ENCODE measurements around the gene UQCRQ.

UQCRQ gene

DNA sequence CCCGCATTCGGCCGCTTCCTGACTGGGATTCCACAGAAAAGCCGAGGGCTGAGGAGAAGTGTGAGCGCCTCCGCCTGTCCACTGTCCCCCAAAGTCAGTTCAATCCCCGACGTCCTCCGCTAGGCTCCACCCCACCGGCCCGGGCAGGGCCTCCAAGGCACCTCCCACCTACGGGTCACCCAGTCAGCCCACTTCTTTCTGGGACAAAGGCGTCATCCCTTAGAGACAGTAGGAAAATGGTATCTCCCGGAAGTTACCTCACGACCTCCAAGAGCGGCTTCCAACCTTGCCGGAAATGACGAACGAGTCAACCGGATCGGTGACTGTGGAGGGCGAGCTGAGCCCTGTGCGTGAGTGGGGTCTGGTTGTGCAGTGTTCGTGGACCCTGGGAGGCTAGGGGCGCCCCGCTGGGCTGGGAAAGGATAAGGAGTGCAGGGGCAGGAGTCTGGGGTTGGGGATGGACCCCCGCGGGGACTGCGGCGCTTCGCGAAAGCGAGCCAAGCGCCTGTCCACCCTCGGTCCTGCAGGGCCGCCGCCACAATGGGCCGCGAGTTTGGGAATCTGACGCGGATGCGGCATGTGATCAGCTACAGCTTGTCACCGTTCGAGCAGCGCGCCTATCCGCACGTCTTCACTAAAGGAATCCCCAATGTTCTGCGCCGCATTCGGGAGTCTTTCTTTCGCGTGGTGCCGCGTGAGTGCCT is at the start of gene UQCRQ, which contains the start of gene GDF9:
TSS of gene UQCRQ (plus strand) at position 301 of the 704 bp plus-strand sequence. CDS start at position 541, 240 bp downstream.
TSS of gene GDF9 (minus strand) at position 128 of the 704 bp plus-strand sequence. CDS start 1,936 bp downstream, outside the sequence.
- peak; percentile 100 for DNase-seq

DNA sequence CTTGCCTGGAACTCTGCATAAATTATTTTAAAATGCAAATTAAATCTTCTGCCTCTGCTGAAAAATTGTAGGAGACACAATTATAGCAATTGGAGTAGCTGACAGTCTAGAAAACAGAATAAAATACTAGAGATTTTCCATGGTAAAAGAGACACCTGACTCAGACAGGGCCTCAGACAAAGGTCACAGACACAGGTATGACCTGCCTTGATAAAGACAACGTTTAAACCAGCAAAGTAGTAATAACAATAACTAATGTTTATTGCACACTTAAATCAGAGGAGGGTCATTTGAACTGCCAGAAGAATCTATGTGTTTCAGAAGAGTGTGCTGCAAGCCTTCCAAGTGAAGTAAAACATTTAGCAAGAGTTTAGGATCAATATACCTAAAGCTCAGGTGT is 49.4 kb upstream of the UQCRQ start:
- DNase-seq, result no peak

DNA sequence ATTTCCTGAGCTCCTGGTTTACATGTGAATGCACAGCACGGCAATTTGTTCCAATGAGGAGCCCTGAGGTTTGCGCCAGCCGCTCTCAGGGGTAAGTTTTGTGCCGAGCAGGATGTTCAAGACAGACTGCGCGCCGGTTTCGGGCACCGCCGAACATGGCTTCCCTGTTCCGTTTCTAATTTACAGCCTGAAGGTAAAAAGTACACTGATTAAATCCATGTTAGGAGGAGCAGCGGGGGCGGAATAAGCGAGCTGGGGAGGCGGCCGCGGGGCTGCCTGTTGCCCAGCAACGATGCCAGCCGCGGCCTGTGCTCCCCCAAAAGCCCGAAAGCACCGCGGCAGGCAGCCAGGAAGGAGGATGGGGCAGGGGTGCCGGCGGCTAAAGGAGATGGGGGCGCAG is 47.0 kb upstream of the UQCRQ start:
- no peak for DNase-seq

DNA sequence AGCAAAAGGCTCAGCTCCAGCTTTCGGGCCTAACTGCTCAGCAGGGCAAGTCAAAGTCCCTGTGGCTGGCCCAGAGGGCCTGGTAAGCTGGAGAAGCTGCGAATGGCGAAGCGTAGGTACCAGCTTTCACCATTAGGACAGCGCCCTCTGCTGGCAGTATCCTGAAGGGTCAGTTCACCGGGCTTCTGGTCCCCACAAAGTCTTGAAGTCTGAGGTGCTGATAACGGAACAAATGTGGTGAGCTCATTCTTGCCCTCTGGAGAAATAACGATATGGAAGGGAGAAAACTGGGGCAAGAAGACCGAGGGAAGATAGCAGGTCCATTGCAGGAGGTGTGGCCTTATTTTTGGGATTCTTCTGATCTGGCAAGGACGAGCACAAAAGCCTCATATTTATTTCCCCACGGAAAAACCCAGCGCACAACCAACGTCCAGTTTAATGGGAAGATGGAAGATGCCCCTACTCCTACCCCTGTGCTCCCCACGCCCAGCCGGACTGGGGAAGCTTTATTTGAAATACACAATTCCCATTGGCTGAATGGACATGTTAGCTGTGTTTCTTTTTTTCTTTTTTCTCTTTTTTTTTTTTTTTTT is 46.2 kb upstream of the UQCRQ start:
- DNase-seq, result peak; percentile 97

DNA sequence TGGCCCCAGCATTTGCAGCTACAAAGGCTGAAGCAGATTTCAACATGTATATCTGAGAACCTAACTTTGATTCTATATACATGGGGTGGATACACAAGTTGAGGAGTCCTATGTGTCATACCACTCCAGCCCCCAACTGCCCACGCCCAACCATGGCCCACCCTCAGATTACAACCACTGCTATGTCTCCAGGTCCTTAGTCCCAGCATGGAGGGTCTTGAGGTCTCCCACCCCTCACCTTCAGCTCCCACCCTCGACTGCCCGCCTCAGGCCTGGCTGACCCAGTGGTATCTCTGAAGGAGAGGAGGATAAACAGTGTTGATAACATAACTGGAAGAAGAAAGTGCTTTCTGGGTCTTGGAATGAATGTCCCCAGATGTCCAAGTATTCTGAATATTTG is 45.1 kb upstream of the UQCRQ start:
- DNase-seq, result no peak

DNA sequence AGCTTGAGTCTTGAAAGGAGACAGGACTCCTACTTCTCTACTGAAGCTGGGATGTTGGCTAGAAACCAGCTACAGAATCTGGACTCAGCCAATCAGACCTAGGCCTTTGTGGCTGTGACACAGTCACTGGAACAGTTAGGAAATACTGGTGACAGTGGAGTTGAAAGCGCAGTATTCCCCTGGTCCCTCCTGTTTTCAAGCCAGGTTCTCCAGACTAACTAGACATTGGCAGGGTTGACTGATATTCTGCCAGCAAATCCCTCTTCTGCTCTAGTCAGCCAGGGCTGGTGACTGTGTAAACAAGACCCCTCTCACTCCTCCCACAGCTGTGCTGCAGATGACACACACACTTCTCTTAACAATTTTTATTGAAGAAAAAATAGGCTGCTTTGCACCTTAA is 44.7 kb upstream of the UQCRQ start:
- no peak for DNase-seq

DNA sequence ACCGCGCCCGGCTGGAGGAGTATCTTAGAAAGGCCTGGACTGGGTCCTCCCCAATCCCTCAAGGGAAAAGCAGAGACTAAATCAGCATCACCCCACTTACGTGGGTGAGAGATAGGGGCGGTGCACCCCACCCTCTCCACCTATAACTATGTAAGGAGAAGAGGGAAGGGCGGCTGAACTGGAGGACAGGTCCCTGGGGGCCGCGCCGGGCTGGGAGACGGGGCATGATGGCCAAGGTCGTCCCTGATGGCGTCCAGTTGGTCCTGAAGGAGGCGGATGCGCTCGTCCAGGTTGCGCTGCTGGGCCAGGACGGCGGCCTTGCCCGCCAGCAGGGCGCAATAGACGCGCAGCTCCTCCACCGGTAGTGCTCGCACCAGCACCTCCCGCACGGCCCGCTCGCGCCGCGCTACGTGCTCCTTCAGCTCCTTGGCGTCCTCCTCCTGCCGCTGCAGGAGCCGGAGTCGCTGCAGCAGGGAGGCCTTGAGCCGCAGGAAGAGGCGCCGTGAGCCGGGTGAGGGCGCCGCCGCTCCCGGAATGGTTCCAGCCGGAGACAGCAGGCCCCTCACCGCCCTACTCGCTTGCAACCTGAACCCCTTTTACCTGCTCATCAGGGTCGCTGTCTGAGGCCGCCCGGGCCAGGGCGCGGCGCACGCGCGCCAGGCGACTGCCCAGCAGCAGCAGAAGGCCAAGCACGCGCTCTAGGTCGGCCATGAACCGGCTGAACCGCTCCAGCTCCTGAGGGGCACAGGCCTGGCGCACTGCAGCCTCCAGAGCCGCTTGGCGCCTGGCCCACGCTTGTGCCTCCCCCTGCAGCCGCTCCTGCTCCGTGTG is 43.6 kb upstream of the UQCRQ start:
- peak; percentile 63 for DNase-seq

DNA sequence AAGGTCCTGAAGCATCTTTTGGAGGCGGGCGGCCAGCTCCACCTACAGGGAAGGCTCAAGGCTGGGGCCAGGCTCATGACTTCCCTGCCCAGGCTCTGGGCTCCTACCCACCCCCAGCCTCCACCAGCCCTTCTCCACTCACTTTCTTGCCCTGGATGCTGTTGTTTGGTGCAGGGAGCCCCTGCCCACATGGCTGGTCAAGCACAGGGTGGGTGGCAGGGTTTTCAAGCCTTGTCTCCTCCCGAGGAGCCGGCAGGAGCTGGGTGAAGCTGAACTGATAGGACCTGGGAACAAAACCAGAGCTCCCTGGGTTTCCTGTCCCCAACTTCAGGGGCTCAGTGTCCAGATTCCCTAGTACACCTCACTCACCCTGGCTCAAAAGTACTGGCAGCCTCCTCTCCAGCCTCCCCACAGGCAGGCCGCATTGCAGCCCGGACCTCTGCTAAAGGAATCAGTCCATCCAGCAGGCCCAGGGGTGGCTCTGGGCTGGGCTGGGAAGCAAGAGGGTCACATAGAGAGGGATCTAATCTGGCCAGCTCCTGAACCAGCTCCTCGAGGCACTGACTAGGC is 42.9 kb upstream of the UQCRQ start:
- no peak for DNase-seq

DNA sequence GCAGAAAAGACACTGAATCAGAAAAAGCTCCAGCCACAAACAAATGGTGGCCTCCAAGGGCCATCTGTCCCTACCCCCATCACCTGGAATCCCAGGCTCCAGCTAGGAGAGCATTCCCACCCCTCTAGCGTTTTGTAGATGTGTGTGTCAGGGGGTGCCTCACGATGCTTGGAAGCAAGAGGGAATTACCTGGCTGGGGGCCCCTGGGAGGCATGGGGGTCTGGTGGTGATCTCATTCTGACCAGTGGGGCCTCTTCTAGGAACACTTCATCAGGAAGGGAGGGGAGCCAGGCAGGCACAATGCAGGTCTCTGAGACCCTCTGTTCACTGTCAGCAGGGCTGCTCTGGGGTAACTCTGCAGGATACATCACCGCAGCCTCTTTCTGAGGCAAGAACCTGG is 42.0 kb upstream of the UQCRQ start:
- DNase-seq, result no peak

DNA sequence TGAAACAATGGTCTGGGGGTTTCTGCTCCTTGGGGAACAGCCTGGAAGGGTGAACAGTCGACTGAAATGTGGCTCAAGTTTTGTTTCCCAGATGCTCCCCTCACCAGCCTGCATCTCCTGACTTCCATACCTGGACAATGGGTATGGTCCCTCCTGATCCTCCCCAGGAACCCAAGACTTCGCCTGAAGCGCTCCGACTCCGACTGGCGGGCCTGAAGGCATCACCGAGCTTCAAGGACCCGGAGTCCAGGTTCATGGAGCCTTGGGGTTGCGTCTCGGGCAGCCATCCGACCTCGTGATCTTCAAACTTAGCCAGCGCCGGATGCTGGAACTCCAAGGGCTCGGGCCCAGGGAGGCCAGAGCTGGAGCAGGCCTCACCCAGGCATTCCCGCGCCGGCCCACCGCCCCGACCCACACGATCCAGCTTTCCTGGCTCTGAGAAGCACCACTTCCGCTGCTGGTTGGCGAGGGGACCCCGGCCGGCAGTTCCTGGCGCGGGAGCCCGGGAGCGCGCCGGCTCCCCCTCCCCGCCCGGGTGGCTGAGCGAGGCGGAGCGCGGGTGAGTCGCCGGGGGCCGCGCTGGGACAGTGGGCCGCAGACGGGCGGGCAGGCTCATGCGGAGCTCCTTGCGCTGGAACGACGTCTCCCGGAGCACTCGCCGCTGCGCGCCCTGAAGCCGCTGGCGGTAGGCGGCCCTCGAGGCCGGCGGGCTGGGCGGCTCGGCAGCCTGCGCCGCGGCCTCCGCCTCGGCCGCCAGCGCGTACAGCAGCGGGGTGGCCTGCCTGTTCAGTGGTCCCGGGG is 41.2 kb upstream of the UQCRQ start:
- peak; percentile 49 for DNase-seq

DNA sequence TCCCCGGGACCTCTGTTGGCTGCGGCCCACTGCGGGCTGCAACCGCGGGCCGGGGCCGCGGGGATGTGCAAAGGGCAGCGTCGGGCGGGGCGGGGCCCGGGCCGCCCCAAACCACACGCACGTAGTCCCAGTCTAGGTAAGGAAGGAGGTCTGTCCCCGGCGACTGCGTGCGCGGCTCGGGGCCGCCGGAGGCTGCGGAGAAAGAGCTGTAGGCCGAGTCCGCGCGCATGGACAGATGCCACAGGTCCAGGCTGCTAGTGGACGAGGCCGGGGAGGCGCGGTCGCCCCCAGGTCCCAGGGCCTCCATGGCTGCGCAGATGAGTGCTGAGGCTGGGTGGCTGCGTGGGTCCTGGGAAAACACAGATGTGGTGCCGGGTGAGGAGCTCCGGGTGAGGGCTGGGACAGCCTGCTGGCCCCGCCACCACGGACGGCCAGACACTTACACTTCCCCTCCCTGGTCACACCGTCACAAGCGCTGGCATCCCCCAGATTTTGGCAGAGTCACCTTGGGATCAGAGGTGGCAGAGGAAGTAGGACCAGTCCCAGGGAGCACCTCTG is 40.5 kb upstream of the UQCRQ start:
- no peak for DNase-seq

DNA sequence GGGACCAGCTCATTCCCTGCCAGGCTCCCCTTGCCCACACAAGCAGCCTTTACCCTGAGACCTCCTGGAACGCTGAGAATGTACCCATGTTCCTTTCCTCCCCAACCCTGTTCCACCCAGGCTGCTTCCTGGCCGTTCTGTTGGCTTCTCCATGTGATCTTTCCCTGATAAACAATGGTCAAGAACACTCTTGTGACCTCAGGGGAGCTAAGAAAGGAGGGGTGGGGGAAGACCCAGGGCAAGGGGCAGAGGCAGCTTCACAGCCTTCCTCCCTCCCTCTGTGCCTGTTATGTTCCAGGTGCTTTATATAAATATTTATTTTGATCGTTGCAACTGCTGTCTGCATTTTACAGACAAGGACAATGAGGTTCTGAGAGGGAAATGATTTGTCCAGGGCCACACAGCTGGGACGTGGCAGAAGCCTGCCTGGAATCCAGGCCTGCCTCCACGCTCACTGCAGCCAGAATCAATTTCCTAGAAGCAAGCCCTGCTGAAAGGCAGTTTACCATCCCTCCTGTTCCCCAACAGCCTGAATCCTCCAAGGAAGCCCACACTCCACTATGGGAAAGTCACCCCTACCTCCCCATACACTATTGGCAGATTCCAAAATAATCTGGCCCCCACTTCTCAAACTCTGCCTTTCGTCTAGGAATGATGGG is 39.9 kb upstream of the UQCRQ start:
- no peak for DNase-seq

DNA sequence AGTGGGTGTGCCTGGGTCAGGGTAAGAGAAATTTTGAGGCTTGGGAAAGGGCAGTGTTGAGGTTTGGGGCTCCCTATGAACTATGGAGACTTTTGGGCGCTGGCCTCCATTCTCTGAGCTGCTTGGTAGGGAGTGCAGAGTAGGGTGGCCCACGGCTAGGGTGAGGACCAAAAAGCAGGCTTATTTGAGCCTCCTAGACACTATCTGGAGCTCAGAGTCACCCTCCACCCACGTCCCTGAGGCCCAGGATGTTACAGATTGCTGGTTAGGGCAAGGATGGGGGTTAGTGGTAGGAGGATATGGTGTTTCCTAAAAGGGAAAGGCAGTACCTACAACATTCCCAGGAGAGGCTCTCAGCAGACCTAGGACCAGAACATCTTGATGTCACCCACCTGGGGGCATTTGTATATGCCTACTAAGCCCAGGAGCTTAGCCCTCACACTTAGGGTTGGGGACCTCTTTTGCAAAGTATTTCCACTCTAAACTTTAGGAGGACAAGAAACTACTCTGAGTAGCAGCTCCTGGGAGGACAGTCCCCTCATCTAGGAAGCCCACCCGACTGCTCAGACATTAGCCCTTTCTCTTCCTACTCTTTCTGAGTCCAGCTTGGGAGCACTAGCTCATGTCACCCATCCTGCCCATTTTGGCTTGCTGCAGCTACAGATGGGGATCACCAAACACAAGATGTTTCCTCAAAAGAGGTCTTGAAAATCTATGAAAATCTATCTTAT is 38.3 kb upstream of the UQCRQ start:
- DNase-seq, result no peak

DNA sequence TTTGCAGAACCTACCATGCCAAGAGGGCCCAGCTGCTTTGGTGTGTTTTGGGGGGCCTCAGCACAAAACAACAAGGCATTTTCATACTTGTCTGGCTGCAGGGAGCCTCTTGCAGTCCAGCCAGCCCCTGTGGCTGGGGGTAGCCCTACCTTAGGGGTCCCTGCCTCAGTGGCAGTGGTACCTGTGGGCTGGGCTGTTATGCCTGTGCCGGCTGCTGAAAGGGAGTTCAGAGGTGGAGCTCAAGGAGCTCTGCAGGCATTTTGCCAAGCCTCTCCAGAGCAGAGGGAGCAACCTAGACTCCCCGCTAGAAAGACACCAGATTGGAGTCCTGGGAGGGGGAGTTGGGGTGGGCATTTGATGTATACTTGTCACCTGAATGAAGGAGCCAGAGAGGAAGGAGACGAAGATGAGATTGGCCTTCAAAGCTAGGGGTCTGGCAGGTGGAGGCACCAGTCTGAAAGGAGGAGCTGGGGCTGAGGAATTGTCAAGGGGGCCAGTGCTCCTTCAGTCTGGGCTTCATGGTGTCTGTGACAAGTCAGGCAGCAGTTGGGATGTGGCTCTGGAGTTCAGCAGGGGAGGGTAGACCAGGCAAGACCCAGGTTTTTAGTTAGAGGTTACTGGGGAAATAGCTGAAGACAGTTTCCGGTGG is 37.5 kb upstream of the UQCRQ start:
- no peak for DNase-seq

DNA sequence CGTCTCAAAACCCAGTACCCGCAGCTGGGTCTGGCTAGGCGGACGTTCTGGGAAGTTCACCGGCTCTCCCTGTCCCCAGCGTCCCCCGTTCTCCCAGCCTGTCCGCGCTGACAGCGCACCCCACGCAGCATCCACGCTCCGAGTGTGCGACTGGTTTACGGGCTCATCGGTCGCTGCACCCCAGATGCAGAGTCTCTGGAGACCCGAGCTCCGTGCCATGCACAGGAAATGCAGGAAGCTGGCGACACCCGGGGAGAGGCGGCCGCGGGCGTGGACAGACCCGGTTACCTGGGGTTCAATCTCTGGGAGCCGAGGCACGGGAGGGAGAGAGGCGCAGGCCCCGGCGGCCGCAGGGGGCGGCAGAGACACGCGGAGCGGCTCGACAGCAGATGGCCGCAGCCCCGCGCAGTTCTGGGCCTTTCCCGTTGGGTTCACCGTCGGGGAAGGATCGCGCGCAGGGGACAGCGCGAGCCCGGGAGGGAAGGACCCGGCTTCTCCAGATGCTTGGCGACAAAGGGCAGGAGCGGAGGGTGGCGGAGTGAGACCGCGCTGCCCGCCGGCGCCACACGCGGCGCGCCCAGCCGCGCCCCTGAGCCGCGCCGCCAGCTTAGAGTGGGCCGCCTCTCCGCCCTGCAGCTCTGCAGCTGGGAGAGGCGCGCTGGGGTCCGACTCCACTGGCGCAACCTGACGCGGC is 36.6 kb upstream of the UQCRQ start:
- DNase-seq, result peak; percentile 83

DNA sequence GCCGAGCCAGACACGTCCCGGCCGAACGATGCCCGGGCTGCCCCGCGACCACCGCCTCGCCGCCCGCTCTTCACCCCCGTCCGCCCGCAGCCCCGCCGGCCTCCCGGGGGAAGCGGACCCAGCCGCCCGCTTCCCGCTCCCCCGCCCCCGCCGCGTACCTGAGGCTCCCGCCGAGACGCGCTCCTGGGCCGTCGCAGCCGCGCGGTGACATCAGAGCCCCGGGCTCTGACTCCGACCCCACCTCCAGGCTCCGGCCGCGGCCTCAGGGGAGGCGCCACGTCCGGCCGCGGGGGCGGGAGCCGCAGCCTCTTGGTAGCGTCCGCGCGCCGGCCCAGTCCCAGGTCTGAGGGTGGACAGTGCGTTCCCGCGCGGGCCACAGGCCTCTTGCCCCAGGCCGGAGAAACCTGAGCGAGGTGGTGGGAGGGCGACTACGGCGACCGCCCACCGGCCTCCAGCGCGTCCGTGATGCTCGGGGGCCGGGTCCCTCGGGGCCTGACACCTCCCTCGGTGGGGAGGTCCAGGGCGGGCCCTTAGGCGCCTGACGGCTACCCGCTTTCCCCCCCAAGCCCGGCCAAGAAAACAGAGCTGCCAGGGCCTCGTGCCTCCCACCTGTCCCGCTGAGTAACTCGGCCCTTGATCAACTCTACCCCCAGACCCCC is 35.9 kb upstream of the UQCRQ start, which contains the start of gene SHROOM1:
TSS of gene SHROOM1 (minus strand) at position 212 of the 659 bp plus-strand sequence. CDS start 4,507 bp downstream, outside the sequence.
- DNase-seq, result peak; percentile 50

DNA sequence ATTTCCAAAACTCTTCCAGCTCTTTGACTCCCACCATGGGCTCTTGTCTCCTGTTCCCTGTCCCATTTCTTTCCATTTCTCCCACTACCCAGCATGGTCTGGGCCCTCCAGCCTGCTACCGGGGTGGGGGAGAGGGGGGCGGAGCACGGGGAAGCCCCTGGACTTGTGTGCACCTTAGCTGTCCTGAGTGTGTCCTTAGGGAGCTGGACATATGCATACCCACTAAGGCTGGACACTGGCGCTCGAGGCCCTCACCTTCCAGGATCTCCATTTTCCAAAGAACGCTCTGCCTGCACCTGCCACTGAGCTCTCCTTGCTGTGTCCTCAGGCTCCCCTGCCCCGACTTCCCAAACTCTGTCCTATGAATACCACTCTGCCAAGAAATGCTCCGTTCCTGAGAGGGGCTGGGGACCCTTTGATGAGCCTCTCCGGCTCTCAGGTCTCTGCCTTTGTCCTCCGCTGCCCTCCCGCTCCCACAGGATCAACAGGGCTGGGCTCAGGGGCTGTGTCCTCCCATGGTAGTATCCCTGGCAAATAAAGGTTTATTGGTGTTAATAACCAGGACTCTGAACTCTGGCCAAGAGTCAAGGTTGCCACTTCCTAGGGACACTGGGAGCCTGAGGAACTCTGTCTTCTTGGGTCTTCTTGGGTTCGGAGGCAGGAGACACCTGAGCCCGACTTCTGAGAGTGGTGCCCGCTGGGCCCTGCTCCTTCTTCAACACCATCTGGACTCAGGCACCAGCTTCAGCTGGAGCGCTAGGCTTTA is 35.2 kb upstream of the UQCRQ start:
- no peak for DNase-seq

DNA sequence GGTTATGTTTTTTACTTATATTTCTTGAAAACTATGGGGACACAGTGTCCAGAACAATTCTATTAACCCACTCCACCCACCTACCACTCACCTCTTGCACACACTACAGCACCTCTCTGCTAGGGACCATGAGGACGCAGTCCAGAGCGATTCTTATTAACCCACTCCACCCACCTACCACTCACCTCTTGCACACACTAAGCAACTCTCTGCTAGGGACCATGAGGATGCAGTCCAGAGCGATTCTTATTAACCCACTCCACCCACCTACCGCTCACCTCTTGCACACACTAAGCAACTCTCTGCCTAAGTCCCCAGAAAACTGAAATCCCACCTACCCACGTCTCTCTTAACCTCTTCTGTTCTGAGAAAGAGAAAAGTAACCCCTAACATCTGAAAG is 33.8 kb upstream of the UQCRQ start:
- DNase-seq, result no peak
